KOPT-K1 (cell line): ENCODE results near the gene KSR2.

Experiments used
- H3K27ac ChIP-seq: fragments of 200-600 bp; sonication (generic); 2 replicates; pipeline ENCODE4 v1.5.1; 2016; ENCODE audit warnings: antibody characterized with exemption, mild to moderate bottlenecking, low read depth, low read length; ENCODE audit not compliant: poor library complexity, severe bottlenecking
- H3K36me3 ChIP-seq: fragments of 200-600 bp; sonication (generic); 2 replicates; pipeline ENCODE4 v1.5.1; 2017; ENCODE audit warnings: antibody characterized with exemption, mild to moderate bottlenecking, low read length, moderate library complexity; ENCODE audit not compliant: insufficient read depth
- H3K9me3 ChIP-seq: fragments of 200-600 bp; sonication (generic); 2 replicates; pipeline ENCODE4 v1.5.1; 2017; ENCODE audit warnings: antibody characterized with exemption, low read length, mild to moderate bottlenecking; ENCODE audit not compliant: insufficient read depth, poor library complexity, severe bottlenecking

Gene KSR2

DNA sequence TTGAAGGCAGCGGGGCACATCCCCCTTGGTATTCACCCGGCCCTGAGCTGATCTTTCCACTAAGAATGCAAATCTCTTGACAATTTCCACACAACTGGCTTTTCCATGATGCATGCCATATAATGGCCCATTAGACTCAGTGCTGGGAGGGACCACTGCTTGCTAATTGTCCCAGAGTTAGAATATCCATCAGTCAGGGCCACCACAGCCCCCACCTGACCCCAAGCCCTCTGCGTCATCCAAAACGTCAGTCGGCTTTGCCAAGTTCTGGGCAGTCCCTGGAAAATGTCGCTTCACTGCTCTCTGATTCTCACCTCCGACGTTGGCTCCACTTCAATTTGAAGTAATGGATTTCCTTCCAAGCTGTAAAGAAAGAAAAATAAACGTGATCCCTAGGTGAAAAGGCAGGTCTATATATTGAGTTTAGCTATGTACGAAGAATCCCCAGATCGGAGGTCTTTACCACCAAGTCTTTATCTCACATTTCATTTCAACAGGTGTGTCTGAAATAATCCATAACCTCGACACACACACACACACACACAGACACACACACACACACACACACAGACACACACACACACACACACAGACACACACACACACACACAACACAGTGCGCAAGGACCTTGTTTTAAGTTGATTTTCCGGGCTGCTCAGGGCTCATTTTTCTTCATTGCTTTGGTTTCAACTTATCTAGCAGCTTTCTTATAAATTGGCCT, 441.9 kb downstream of the KSR2 start:
- H3K36me3 ChIP-seq, result no peaks in the 10 kb centered on the region
- no peak overlapping the region for H3K27ac ChIP-seq
- no peaks in the 10 kb centered on the region for H3K9me3 ChIP-seq

DNA sequence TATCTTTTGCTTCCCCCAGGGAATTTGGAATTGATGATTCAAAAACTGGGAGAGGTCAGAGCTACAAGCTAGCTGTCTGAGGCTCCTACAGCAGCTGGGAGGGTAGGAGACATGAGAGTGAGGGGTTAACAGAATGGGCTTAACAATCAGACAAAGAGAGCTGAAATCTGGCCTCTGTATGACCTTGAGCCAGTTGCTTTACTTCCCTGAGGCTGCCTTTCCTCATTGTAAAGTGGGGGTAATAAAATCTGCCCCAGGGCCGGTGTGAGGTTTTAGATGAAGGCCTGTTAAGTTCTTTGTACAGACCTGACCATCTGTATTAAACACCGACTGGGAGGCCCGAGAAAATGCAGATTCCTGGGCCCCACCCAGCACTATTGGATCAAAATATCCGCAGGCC, 443.0 kb downstream of the KSR2 start:
- Histone ChIP-seq H3K9me3 (no peaks in the 10 kb centered on the region), H3K27ac (no peak overlapping the region), H3K36me3 (no peaks in the 10 kb centered on the region)

DNA sequence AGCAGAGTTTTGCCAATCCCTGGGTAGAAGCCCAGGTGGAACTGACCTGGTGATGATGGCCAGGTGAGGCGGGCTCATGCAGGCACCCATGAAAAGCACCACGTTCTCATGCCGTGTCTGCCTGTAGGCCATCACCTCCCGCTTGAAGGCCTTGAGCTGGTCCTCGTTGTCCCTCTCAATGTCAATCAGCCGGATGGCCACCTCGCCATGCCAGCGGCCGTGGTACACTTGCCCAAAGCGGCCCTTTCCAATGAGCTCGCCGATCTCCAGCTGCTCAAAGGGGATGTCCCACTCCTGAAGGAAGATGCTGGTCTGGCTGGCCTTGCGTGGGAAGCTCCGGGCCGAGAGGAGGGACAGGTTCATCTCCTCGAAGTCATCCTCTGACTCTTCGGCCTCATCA, 444.0 kb downstream of the KSR2 start:
- Histone ChIP-seq H3K36me3 (no peaks in the 10 kb centered on the region), H3K9me3 (no peaks in the 10 kb centered on the region), H3K27ac (no peak overlapping the region)

DNA sequence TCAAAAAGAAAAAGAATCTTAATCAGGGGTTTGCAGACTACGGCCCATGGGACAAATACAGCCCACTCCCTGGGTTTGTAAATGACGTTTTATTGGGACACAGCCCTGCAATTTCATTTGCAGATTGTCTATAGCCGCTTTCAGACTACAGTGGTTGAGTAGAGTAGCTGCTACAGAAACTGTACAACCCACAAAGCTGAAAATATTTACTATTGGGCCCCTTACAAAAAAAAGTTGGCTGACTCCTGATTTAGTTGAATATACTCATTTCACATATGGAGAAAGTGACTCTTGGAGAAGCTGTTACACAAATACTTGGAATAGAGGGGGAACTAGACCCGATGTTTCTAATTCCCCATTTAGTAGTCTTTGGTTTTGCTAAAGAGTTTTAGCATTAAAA, 444.8 kb downstream of the KSR2 start:
- Histone ChIP-seq H3K27ac (no peak overlapping the region), H3K9me3 (no peaks in the 10 kb centered on the region)

GRCh38 chr12:117522559-117522958, 446.2 kb downstream of the KSR2 start:
- Histone ChIP-seq H3K27ac (no peak overlapping the region), H3K9me3 (no peaks in the 10 kb centered on the region), H3K36me3 (no peaks in the 10 kb centered on the region)

More for the DNA sequence above, 444.8 kb downstream of the KSR2 start:
- H3K36me3 ChIP-seq, result no peaks in the 10 kb centered on the region

GRCh38 chr12:117521867-117522266, 446.9 kb downstream of the KSR2 start:
- H3K9me3 ChIP-seq, result no peaks in the 10 kb centered on the region
- H3K27ac ChIP-seq, result no peak overlapping the region
- H3K36me3 ChIP-seq, result no peaks in the 10 kb centered on the region

- Histone ChIP-seq H3K36me3 (no peaks in the 10 kb centered on the region), H3K27ac (no peak overlapping the region), H3K9me3 (no peaks in the 10 kb centered on the region)
These were observed 447.4 kb downstream of the KSR2 start for GRCh38 chr12:117521346-117521745.

DNA sequence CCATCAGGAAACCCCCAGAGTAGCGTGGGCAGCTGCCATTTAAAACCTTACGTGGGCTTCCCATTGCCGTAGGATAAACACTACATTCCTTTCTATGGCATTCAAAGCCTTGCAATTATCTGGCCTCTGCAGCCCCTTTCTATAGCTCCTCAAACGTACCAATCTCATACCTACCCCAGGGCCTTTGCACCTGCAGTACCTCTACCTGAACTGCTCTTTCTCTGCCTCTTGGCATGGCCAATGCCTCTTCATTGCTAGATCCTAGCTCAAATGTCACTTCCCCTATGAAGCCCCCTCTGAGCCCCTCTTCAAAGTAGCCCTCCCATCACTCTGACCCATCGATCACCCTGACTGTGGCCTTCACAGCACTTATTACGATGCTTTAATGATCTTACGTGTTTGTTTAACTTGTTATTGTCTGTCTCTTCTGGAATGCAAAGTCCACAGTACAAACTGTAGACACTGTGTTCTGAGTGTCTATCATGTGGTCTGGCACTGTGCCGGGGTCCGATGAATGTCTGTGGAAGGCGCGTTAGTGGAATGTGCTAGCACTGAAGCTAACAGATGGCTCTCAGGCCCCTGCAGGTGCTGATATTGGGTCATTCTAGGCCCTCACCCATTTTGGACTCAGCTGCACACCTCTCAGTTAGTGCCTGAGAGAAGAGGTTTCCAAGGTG, 450.1 kb downstream of the KSR2 start:
- H3K9me3 ChIP-seq, result no peaks in the 10 kb centered on the region
- no peaks in the 10 kb centered on the region for H3K36me3 ChIP-seq
- H3K27ac ChIP-seq, result no peak overlapping the region

DNA sequence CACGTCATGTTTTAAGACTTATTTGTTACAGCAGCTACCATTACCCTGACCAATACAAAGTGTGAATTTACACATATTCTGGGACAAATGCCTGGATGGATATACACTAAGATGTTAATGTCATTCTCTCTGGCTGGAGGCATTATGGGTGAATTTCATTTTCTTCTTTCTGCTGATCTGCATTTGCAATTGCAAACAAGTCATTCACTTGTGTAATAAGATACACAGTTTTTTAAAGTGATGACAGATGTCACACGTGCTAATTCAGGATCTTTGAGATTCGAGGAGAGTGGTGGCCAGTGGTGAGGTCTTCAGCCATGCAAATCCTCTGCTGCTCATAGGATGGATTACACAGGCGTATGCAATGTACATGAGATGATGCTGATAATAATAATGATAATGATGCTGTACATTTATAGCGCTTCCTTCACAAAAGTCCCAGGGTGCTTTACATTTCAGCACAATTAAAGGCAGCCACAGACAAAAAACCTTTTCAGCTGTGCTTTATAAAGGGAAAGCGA, 451.5 kb downstream of the KSR2 start:
- Histone ChIP-seq H3K27ac (no peak overlapping the region), H3K9me3 (no peaks in the 10 kb centered on the region), H3K36me3 (no peaks in the 10 kb centered on the region)

DNA sequence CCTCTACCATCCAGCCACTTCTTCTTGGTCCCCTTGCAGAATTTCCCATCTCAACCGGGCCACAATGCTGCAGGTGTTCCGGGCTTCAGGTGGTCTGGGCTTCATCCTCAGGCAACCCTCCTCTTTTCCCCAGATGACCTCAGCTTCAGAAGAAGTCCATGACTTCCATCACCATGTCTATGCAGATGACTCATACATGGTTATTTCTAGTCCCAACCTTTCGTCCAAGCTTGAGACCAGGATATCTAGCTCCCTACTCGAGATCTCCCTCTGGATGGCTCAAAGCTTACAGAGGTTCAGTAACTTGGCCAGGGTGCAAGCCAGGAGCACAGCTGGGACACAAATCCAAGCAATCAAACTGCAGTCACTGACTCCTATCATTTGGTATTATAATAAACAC, 452.8 kb downstream of the KSR2 start:
- Histone ChIP-seq H3K9me3 (no peaks in the 10 kb centered on the region), H3K27ac (no peak overlapping the region), H3K36me3 (no peaks in the 10 kb centered on the region)

- Histone ChIP-seq H3K36me3 (no peaks in the 10 kb centered on the region), H3K9me3 (no peaks in the 10 kb centered on the region)
These were observed 454.8 kb downstream of the KSR2 start for GRCh38 chr12:117514016-117514415.

DNA sequence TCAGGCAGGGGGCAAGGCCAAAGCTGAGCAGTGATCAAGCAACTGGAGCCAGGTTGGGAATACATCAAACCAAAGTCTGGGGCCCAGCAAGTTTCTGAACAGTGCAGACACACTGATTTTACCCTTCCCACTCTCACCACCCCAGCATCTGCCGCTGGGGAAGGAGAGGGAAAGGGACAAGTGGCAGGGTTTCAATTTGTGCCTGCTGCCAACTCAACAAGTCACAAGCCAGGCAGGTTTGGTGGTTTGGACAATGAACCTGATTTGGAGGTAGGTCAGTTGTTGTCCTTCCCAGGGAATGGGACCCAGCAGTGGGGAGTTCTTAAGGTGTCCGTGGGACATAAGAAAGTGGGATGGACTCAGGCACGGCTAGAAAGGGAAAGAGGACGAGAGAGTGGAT, 455.4 kb downstream of the KSR2 start:
- H3K36me3 ChIP-seq, result no peaks in the 10 kb centered on the region
- H3K27ac ChIP-seq, result no peak overlapping the region
- H3K9me3 ChIP-seq, result no peaks in the 10 kb centered on the region

More at GRCh38 chr12:117514016-117514415, 454.8 kb downstream of the KSR2 start:
- H3K27ac ChIP-seq, result no peak overlapping the region

DNA sequence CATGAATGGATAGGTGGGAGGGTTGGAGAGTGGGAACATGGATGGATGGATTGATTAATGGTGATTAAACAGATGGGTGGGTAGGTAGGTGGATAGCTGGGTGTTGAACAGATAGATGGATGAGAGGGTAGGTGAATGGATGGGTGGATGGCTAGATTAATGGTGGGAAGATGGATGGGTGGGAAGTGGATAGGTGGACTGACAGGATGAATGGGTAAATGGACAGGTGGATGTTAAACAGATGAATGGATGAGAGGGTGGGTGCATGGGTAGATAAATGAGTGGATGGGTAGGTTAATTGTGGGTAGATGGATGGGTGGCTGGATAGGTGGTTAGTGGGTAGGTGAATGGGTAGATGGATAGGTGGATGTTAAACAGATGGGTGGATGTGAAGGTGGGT, 460.3 kb downstream of the KSR2 start:
- H3K36me3 ChIP-seq, result no peaks in the 10 kb centered on the region
- H3K9me3 ChIP-seq, result no peaks in the 10 kb centered on the region
- no peak overlapping the region for H3K27ac ChIP-seq

GRCh38 chr12:117507548-117507947, 461.2 kb downstream of the KSR2 start:
- no peaks in the 10 kb centered on the region for H3K36me3 ChIP-seq
- no peak overlapping the region for H3K27ac ChIP-seq
- H3K9me3 ChIP-seq, result no peaks in the 10 kb centered on the region

- Histone ChIP-seq H3K27ac (no peak overlapping the region), H3K36me3 (no peaks in the 10 kb centered on the region), H3K9me3 (no peaks in the 10 kb centered on the region)
These were observed 462.5 kb downstream of the KSR2 start for GRCh38 chr12:117506333-117506732.

DNA sequence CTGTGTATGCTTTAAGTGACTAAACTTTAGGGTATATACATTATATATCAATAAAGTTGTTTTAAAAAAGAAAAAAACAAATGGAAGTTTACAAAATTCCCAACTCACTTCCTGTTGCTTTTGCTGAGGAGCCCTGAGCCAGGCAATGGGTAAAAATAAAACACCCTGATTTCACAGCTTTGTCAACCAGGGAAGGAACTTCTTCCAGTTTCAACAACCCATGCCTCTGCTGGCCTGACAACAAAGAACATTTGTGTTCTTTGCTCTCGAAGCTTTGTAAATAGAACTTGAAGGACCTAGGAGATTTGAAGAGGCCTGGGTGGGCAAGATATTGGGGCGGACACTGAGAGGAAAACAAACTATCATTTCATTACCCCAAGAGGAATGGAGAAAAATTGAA, 466.2 kb downstream of the KSR2 start:
- Histone ChIP-seq H3K36me3 (no peaks in the 10 kb centered on the region), H3K9me3 (no peaks in the 10 kb centered on the region), H3K27ac (no peak overlapping the region)
